Jurkat, Clone E6-1 (cell line): Measurements from ENCODE around the gene EMSY.

ENCODE experiments used
- DNase-seq: peaks from one replicate; pipeline ENCODE4 v3.0.0-alpha.2; 2011; ENCODE audit warnings: low read depth, low spot score
- H3K4me3 ChIP-seq: 2 replicates; pipeline ENCODE4 v1.5.1; 2011; ENCODE audit warnings: mild to moderate bottlenecking, low read length, control low read depth, moderate library complexity

Gene EMSY

GRCh38 chr11:76455331-76455730, 10.5 kb downstream of the EMSY start:
- no peak for DNase-seq
- H3K4me3 ChIP-seq = no peak overlapping the region

GRCh38 chr11:76455931-76456330, 11.1 kb downstream of the EMSY start:
- DNase-seq = no peak
- H3K4me3 ChIP-seq = no peak overlapping the region

GRCh38 chr11:76456571-76456970, 11.8 kb downstream of the EMSY start:
- DNase-seq = no peak
- H3K4me3 ChIP-seq = no peak overlapping the region

GRCh38 chr11:76459299-76459698, 14.5 kb downstream of the EMSY start:
- no peak for DNase-seq
- H3K4me3 ChIP-seq = no peak overlapping the region

GRCh38 chr11:76459846-76460245, 15.0 kb downstream of the EMSY start:
- no peak for DNase-seq
- no peak overlapping the region for H3K4me3 ChIP-seq

- H3K4me3 ChIP-seq = no peak overlapping the region
- DNase-seq = no peak
Observed at GRCh38 chr11:76462317-76462716, 17.5 kb downstream of the EMSY start.

- no peak overlapping the region for H3K4me3 ChIP-seq
- no peak for DNase-seq
Observed at GRCh38 chr11:76465701-76466100, 20.9 kb downstream of the EMSY start.

GRCh38 chr11:76466666-76467065, 21.8 kb downstream of the EMSY start:
- no peak for DNase-seq
- H3K4me3 ChIP-seq = no peak overlapping the region

GRCh38 chr11:76469141-76469540, 24.3 kb downstream of the EMSY start:
- DNase-seq = no peak

GRCh38 chr11:76471382-76471781, 26.6 kb downstream of the EMSY start:
- no peak overlapping the region for H3K4me3 ChIP-seq

More at GRCh38 chr11:76469141-76469540, 24.3 kb downstream of the EMSY start:
- H3K4me3 ChIP-seq = no peak overlapping the region

GRCh38 chr11:76480241-76480640, 35.4 kb downstream of the EMSY start:
- H3K4me3 ChIP-seq = no peak overlapping the region
- DNase-seq = no peak

More at GRCh38 chr11:76471382-76471781, 26.6 kb downstream of the EMSY start:
- DNase-seq = no peak

GRCh38 chr11:76491644-76492043, 46.8 kb downstream of the EMSY start:
- H3K4me3 ChIP-seq = no peak overlapping the region

GRCh38 chr11:76493040-76493439, 48.2 kb downstream of the EMSY start:
- no peak for DNase-seq
- no peak overlapping the region for H3K4me3 ChIP-seq

More at GRCh38 chr11:76491644-76492043, 46.8 kb downstream of the EMSY start:
- no peak for DNase-seq

- DNase-seq = no peak
Observed at GRCh38 chr11:76493626-76494539, 49.1 kb downstream of the EMSY start.

GRCh38 chr11:76495019-76495418, 50.2 kb downstream of the EMSY start:
- no peak for DNase-seq
- no peak overlapping the region for H3K4me3 ChIP-seq

More at GRCh38 chr11:76493626-76494539, 49.1 kb downstream of the EMSY start:
- no peak overlapping the region for H3K4me3 ChIP-seq

GRCh38 chr11:76496174-76496573, 51.4 kb downstream of the EMSY start:
- DNase-seq = no peak
- H3K4me3 ChIP-seq = no peak overlapping the region

- H3K4me3 ChIP-seq = no peak overlapping the region
- no peak for DNase-seq
Observed at GRCh38 chr11:76501526-76502202, 56.8 kb downstream of the EMSY start.

GRCh38 chr11:76506833-76507232, 62.0 kb downstream of the EMSY start:
- no peak overlapping the region for H3K4me3 ChIP-seq
- DNase-seq = no peak

GRCh38 chr11:76510060-76511047, 65.5 kb downstream of the EMSY start:
- no peak for DNase-seq
- H3K4me3 ChIP-seq = no peak overlapping the region
